Activated naive CD4-positive, alpha-beta T cell treated with anti-CD3 and anti-CD28 coated beads, Interleukin-2, amount 50 U/mL, for 24 hours (primary cell): ENCODE results near the gene CERS6.
A peak's percentile ranks its signal among the peaks of the same experiment; 100 is the strongest.

Experiments used
- H3K27ac Mint-ChIP-seq: one replicate; pipeline ENCODE4 v1.8.0; 2021; ENCODE audit warnings: mild to moderate bottlenecking, mixed read lengths
- H3K27me3 Mint-ChIP-seq: one replicate; pipeline ENCODE4 v1.8.0; 2021; ENCODE audit warnings: mixed read lengths
- H3K36me3 Mint-ChIP-seq: one replicate; pipeline ENCODE4 v1.8.0; 2021; ENCODE audit warnings: mixed read lengths
- H3K4me1 Mint-ChIP-seq: one replicate; pipeline ENCODE4 v1.8.0; 2021; ENCODE audit warnings: mixed read lengths
- H3K4me3 Mint-ChIP-seq: one replicate; pipeline ENCODE4 v1.8.0; 2021; ENCODE audit warnings: mild to moderate bottlenecking, mixed read lengths
- H3K9me3 Mint-ChIP-seq: one replicate; pipeline ENCODE4 v1.8.0; 2021; ENCODE audit warnings: mixed read lengths

CERS6 gene

GRCh38 chr2:168715849-168716248 is 259.8 kb downstream of the CERS6 start:
- Mint-ChIP-seq H3K9me3 (no peaks in the 10 kb centered on the region), H3K4me1 (peaks cover 37% of the 10 kb centered on the region)

GRCh38 chr2:168716839-168717238 is 260.8 kb downstream of the CERS6 start:
- Mint-ChIP-seq H3K27ac (no peak overlapping the region), H3K36me3 (peaks cover 31% of the 10 kb centered on the region), H3K27me3 (no peaks in the 10 kb centered on the region), H3K9me3 (no peaks in the 10 kb centered on the region), H3K4me1 (peaks cover 34% of the 10 kb centered on the region), H3K4me3 (no peak overlapping the region)

More at GRCh38 chr2:168715849-168716248, 259.8 kb downstream of the CERS6 start:
- Mint-ChIP-seq H3K27ac (no peak overlapping the region), H3K36me3 (peaks cover 29% of the 10 kb centered on the region), H3K27me3 (no peaks in the 10 kb centered on the region), H3K4me3 (no peak overlapping the region)

GRCh38 chr2:168717790-168718502 is 261.9 kb downstream of the CERS6 start:
- Mint-ChIP-seq H3K27me3 (no peaks in the 10 kb centered on the region), H3K36me3 (peaks cover 34% of the 10 kb centered on the region), H3K27ac (no peak overlapping the region), H3K4me3 (no peak overlapping the region), H3K9me3 (no peaks in the 10 kb centered on the region), H3K4me1 (peaks cover 29% of the 10 kb centered on the region)

- Mint-ChIP-seq H3K4me3 (no peak overlapping the region), H3K36me3 (peaks cover 36% of the 10 kb centered on the region), H3K4me1 (peaks cover 27% of the 10 kb centered on the region), H3K27me3 (no peaks in the 10 kb centered on the region), H3K9me3 (no peaks in the 10 kb centered on the region), H3K27ac (no peak overlapping the region)
Measured at GRCh38 chr2:168718622-168719021, 262.6 kb downstream of the CERS6 start.

GRCh38 chr2:168719446-168719845 is 263.4 kb downstream of the CERS6 start:
- Mint-ChIP-seq H3K4me1 (peaks cover 23% of the 10 kb centered on the region), H3K36me3 (peaks cover 39% of the 10 kb centered on the region), H3K27me3 (no peaks in the 10 kb centered on the region), H3K27ac (no peak overlapping the region), H3K4me3 (no peak overlapping the region), H3K9me3 (no peaks in the 10 kb centered on the region)

GRCh38 chr2:168722592-168722991 is 266.5 kb downstream of the CERS6 start:
- H3K27ac Mint-ChIP-seq, result no peak overlapping the region

GRCh38 chr2:168723275-168723899 is 267.3 kb downstream of the CERS6 start:
- H3K4me1 Mint-ChIP-seq, result no peaks in the 10 kb centered on the region
- no peak overlapping the region for H3K27ac Mint-ChIP-seq
- no peaks in the 10 kb centered on the region for H3K27me3 Mint-ChIP-seq
- H3K9me3 Mint-ChIP-seq, result no peaks in the 10 kb centered on the region
- peaks cover 30% of the 10 kb centered on the region for H3K36me3 Mint-ChIP-seq
- H3K4me3 Mint-ChIP-seq, result no peak overlapping the region

More at GRCh38 chr2:168722592-168722991, 266.5 kb downstream of the CERS6 start:
- Mint-ChIP-seq H3K9me3 (no peaks in the 10 kb centered on the region), H3K4me3 (no peak overlapping the region), H3K36me3 (peaks cover 33% of the 10 kb centered on the region), H3K27me3 (no peaks in the 10 kb centered on the region), H3K4me1 (peaks cover 5% of the 10 kb centered on the region)

GRCh38 chr2:168726375-168726774 is 270.3 kb downstream of the CERS6 start:
- H3K4me3 Mint-ChIP-seq, result no peak overlapping the region
- H3K36me3 Mint-ChIP-seq, result peaks cover 23% of the 10 kb centered on the region
- no peak overlapping the region for H3K27ac Mint-ChIP-seq
- H3K9me3 Mint-ChIP-seq, result no peaks in the 10 kb centered on the region
- no peaks in the 10 kb centered on the region for H3K27me3 Mint-ChIP-seq
- no peaks in the 10 kb centered on the region for H3K4me1 Mint-ChIP-seq

- peaks cover 19% of the 10 kb centered on the region for H3K36me3 Mint-ChIP-seq
- H3K27me3 Mint-ChIP-seq, result no peaks in the 10 kb centered on the region
- H3K9me3 Mint-ChIP-seq, result no peaks in the 10 kb centered on the region
- H3K27ac Mint-ChIP-seq, result no peak overlapping the region
- H3K4me1 Mint-ChIP-seq, result no peaks in the 10 kb centered on the region
- no peak overlapping the region for H3K4me3 Mint-ChIP-seq
Measured at GRCh38 chr2:168727904-168728470, 271.9 kb downstream of the CERS6 start.

GRCh38 chr2:168729455-168729854 is 273.4 kb downstream of the CERS6 start:
- peaks cover 14% of the 10 kb centered on the region for H3K36me3 Mint-ChIP-seq
- H3K9me3 Mint-ChIP-seq, result no peaks in the 10 kb centered on the region
- no peak overlapping the region for H3K4me3 Mint-ChIP-seq
- no peak overlapping the region for H3K27ac Mint-ChIP-seq
- H3K4me1 Mint-ChIP-seq, result peaks cover 6% of the 10 kb centered on the region
- no peaks in the 10 kb centered on the region for H3K27me3 Mint-ChIP-seq

GRCh38 chr2:168730344-168730743 is 274.3 kb downstream of the CERS6 start:
- Mint-ChIP-seq H3K27me3 (no peaks in the 10 kb centered on the region), H3K27ac (no peak overlapping the region), H3K9me3 (no peaks in the 10 kb centered on the region), H3K36me3 (peaks cover 14% of the 10 kb centered on the region), H3K4me1 (peaks cover 6% of the 10 kb centered on the region), H3K4me3 (no peak overlapping the region)

GRCh38 chr2:168731002-168731401 is 274.9 kb downstream of the CERS6 start:
- H3K27me3 Mint-ChIP-seq, result no peaks in the 10 kb centered on the region
- no peak overlapping the region for H3K4me3 Mint-ChIP-seq
- peaks cover 6% of the 10 kb centered on the region for H3K4me1 Mint-ChIP-seq
- peaks cover 14% of the 10 kb centered on the region for H3K36me3 Mint-ChIP-seq
- no peak overlapping the region for H3K27ac Mint-ChIP-seq
- H3K9me3 Mint-ChIP-seq, result no peaks in the 10 kb centered on the region

- H3K27me3 Mint-ChIP-seq, result no peaks in the 10 kb centered on the region
- no peak overlapping the region for H3K4me3 Mint-ChIP-seq
- H3K4me1 Mint-ChIP-seq, result peaks cover 7% of the 10 kb centered on the region
- H3K9me3 Mint-ChIP-seq, result no peaks in the 10 kb centered on the region
- H3K27ac Mint-ChIP-seq, result peak overlapping the region; percentile 65
- peaks cover 14% of the 10 kb centered on the region for H3K36me3 Mint-ChIP-seq
Measured at GRCh38 chr2:168731616-168732015, 275.5 kb downstream of the CERS6 start.

- no peaks in the 10 kb centered on the region for H3K9me3 Mint-ChIP-seq
- H3K4me3 Mint-ChIP-seq, result no peak overlapping the region
- H3K4me1 Mint-ChIP-seq, result peaks cover 12% of the 10 kb centered on the region
- H3K36me3 Mint-ChIP-seq, result peaks cover 16% of the 10 kb centered on the region
- H3K27me3 Mint-ChIP-seq, result no peaks in the 10 kb centered on the region
- no peak overlapping the region for H3K27ac Mint-ChIP-seq
Measured at GRCh38 chr2:168732100-168732499, 276.0 kb downstream of the CERS6 start.

- peaks cover 15% of the 10 kb centered on the region for H3K4me1 Mint-ChIP-seq
Measured at GRCh38 chr2:168732506-168732905, 276.4 kb downstream of the CERS6 start.

GRCh38 chr2:168734199-168734760 is 278.2 kb downstream of the CERS6 start:
- Mint-ChIP-seq H3K27ac (no peak overlapping the region), H3K27me3 (no peaks in the 10 kb centered on the region), H3K4me3 (no peak overlapping the region), H3K36me3 (peaks cover 16% of the 10 kb centered on the region), H3K4me1 (peaks cover 25% of the 10 kb centered on the region), H3K9me3 (no peaks in the 10 kb centered on the region)

More at GRCh38 chr2:168732506-168732905, 276.4 kb downstream of the CERS6 start:
- H3K9me3 Mint-ChIP-seq, result no peaks in the 10 kb centered on the region
- peaks cover 16% of the 10 kb centered on the region for H3K36me3 Mint-ChIP-seq
- H3K4me3 Mint-ChIP-seq, result no peak overlapping the region
- H3K27me3 Mint-ChIP-seq, result no peaks in the 10 kb centered on the region
- no peak overlapping the region for H3K27ac Mint-ChIP-seq
